Activated naive CD8-positive, alpha-beta T cell treated with anti-CD3 and anti-CD28 coated beads for 36 hours (primary cell): ENCODE measurements around the gene RAMACL. TPM values are rescaled to one million over a fixed set of nuclear protein-coding genes. Genes with fewer than 3 reads are reported as not detected.

Experiments used
- DNase-seq: peaks from one replicate; pipeline ENCODE4 v3.0.0; 2021
- H3K27ac Mint-ChIP-seq: one replicate; pipeline ENCODE4 v1.8.0; 2022; ENCODE audit warnings: mild to moderate bottlenecking, moderate library complexity, mixed read lengths
- H3K27me3 Mint-ChIP-seq: one replicate; pipeline ENCODE4 v1.8.0; 2022; ENCODE audit warnings: mild to moderate bottlenecking, mixed read lengths
- H3K36me3 Mint-ChIP-seq: one replicate; pipeline ENCODE4 v1.8.0; 2021; ENCODE audit warnings: mild to moderate bottlenecking, mixed read lengths
- H3K4me1 Mint-ChIP-seq: one replicate; pipeline ENCODE4 v1.8.0; 2021; ENCODE audit warnings: mixed read lengths
- H3K4me3 Mint-ChIP-seq: one replicate; pipeline ENCODE4 v1.8.0; 2022; ENCODE audit warnings: mild to moderate bottlenecking, moderate library complexity, mixed read lengths
- H3K9me3 Mint-ChIP-seq: one replicate; pipeline ENCODE4 v1.8.0; 2022; ENCODE audit warnings: mixed read lengths
- total RNA-seq, 2 experiments: library from RNA; stranded (reverse); gene quantifications; one replicate each; pipeline ENCODE4 v1.2.3, GENCODE V29; 2021

RAMACL gene
- total RNA-seq, 2 experiments from 2014 or later: 0.21 to 0.22 TPM

- Mint-ChIP-seq H3K4me3 (no peak overlapping the region), H3K9me3 (no peaks in the 10 kb centered on the region), H3K36me3 (no peaks in the 10 kb centered on the region), H3K27me3 (no peaks in the 10 kb centered on the region), H3K4me1 (no peaks in the 10 kb centered on the region), H3K27ac (no peak overlapping the region)
- no peak for DNase-seq
These were observed 23.6 kb upstream of the RAMACL start for GRCh38 chr6:166610069-166610468.

- no peak for DNase-seq
- no peaks in the 10 kb centered on the region for H3K27me3 Mint-ChIP-seq
- no peaks in the 10 kb centered on the region for H3K9me3 Mint-ChIP-seq
- no peak overlapping the region for H3K27ac Mint-ChIP-seq
- H3K4me3 Mint-ChIP-seq: no peak overlapping the region
- H3K36me3 Mint-ChIP-seq: no peaks in the 10 kb centered on the region
- H3K4me1 Mint-ChIP-seq: no peaks in the 10 kb centered on the region
These were observed 22.3 kb upstream of the RAMACL start for GRCh38 chr6:166608774-166609173.

DNA sequence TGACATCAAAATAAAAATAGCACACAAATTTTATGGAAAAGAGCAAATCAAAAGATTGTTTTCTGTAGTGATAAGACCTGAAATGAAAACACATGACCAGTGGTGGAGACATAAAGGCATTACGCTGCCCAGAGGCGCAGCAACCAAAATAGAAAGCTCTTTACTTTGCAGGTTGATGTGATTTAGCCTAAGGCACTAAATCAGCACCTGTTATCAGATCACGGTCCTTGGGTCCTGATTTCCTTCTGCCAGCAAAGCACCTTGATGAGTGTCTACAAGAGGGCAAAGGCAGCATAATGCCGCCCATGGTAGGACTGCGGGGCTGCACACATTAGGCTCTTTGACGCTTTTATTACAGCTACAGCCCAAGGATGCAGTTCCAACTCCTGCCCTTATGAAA lies 19.3 kb upstream of the RAMACL start:
- Mint-ChIP-seq H3K36me3 (peaks cover 3% of the 10 kb centered on the region), H3K4me3 (no peak overlapping the region), H3K9me3 (no peaks in the 10 kb centered on the region), H3K27me3 (no peaks in the 10 kb centered on the region), H3K4me1 (no peaks in the 10 kb centered on the region), H3K27ac (no peak overlapping the region)
- no peak for DNase-seq

DNA sequence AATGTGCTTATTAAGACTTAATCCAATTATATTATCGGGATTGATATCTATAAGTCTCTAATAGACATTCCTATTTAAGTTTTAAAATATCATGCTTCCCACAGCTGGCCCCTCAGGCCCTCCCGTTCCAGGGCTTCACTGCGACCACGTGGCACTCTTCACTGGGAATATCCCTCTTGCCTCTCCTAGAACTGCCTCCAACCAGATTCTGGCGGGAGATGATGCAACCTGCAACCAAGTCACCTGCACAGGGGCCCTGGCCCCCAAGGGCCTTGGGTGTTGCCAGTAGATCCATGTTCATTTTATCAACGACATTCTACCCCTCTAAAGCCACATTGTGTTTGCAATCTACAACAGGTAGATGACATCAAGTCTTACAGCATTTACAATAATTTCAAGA lies 18.4 kb upstream of the RAMACL start:
- Mint-ChIP-seq H3K9me3 (no peaks in the 10 kb centered on the region), H3K27me3 (no peaks in the 10 kb centered on the region), H3K4me3 (no peak overlapping the region), H3K4me1 (no peaks in the 10 kb centered on the region), H3K36me3 (peaks cover 3% of the 10 kb centered on the region), H3K27ac (no peak overlapping the region)
- DNase-seq: no peak

- no peaks in the 10 kb centered on the region for H3K9me3 Mint-ChIP-seq
These were observed 17.9 kb upstream of the RAMACL start for GRCh38 chr6:166604328-166604727.

DNA sequence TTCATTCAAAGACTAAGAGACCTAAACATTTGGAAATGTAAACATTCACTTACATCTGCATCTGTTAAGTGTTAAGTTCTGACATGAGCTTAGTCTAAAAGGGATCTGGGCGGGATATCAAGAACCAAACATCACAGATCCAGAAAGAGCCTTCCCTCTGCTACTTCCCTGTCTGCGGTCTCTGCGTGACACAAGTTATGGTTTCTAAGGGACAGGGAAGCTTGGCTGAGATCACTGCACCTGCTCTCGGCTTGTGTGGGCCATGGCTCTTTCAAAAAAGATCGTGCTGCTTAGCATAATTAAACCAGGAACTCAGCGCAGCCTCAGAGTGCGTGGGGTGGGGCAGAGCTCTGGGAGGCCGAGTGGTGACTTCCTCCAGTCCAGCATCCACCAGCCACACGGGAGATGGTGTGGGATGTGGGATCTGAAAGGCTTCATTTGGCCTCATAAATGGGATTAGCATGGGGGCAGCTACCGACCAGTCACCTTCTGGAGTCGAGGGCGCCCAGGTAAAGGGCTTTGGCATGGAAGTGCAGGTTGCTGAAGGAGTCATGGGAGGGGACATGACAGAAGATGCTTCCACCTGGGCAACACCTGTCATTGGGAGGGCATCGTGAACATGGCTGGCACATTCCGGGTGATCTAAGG lies 16.7 kb upstream of the RAMACL start:
- no peaks in the 10 kb centered on the region for H3K27me3 Mint-ChIP-seq
- H3K27ac Mint-ChIP-seq: no peak overlapping the region
- no peaks in the 10 kb centered on the region for H3K4me1 Mint-ChIP-seq
- H3K9me3 Mint-ChIP-seq: no peaks in the 10 kb centered on the region
- no peak for DNase-seq
- no peak overlapping the region for H3K4me3 Mint-ChIP-seq
- H3K36me3 Mint-ChIP-seq: peaks cover 3% of the 10 kb centered on the region

More at GRCh38 chr6:166604328-166604727, 17.9 kb upstream of the RAMACL start:
- Mint-ChIP-seq H3K4me1 (no peaks in the 10 kb centered on the region), H3K27me3 (no peaks in the 10 kb centered on the region), H3K27ac (no peak overlapping the region), H3K4me3 (no peak overlapping the region), H3K36me3 (peaks cover 3% of the 10 kb centered on the region)
- no peak for DNase-seq

GRCh38 chr6:166601956-166602355 lies 15.5 kb upstream of the RAMACL start:
- Mint-ChIP-seq H3K9me3 (no peaks in the 10 kb centered on the region), H3K4me3 (no peak overlapping the region), H3K4me1 (no peaks in the 10 kb centered on the region), H3K27ac (no peak overlapping the region), H3K36me3 (peaks cover 3% of the 10 kb centered on the region), H3K27me3 (no peaks in the 10 kb centered on the region)
- DNase-seq: no peak

DNA sequence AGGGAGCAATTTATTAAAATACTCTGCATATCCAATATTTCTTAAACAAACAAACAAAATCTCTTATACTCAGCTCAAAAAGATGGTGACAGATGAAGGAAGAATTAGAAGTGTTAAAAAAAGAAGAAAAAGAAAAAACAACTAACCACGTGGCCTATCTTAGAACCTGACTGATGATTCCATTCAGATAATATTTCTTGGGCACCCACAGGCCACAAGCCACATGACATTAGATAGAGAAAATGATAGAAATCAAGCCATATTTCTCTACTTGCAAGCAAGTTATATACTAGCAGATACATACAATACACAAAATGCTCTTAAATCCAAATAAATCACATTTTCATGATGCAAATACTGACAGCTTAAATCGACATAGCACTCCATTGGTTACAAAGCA lies 14.5 kb upstream of the RAMACL start:
- Mint-ChIP-seq H3K36me3 (peaks cover 3% of the 10 kb centered on the region), H3K4me1 (no peaks in the 10 kb centered on the region), H3K9me3 (no peaks in the 10 kb centered on the region), H3K4me3 (no peak overlapping the region), H3K27me3 (no peaks in the 10 kb centered on the region), H3K27ac (no peak overlapping the region)
- DNase-seq: no peak

GRCh38 chr6:166599205-166599604 lies 12.7 kb upstream of the RAMACL start:
- Mint-ChIP-seq H3K9me3 (no peaks in the 10 kb centered on the region), H3K27me3 (no peaks in the 10 kb centered on the region), H3K4me3 (no peak overlapping the region), H3K27ac (no peak overlapping the region), H3K4me1 (no peaks in the 10 kb centered on the region), H3K36me3 (peaks cover 3% of the 10 kb centered on the region)
- DNase-seq: no peak

DNA sequence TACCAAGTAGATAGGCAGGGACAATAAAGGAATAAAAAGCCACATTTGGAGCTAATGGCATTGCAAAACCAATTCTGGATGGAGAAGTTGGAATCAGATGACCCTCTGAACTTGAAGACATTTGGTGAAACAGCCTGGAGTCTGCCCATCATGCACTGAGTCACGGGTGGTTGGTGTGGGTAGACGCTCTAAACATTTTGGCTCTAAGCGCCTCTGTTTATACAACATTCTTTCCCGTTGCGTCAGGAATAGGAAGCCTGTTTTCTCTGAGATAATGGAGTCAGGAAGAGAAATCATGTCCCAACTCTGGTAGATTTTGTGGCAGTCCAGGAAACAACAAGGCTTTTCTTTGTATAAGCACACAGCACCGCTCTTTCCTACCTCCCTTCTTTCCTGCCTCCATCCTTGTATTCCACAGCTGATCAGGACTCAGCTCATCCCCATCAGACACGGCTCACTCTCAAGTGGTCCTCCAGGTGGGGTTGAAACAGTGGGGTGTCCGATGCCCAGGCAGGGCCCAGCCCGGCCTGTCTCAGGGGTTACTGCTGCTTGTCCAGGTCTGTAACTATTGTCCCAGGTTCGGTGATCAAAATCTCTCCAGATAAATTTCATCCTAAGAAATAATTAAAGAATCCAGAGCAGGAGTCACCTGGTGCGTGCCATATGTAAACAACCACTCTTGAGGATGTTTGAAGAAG lies 12.1 kb upstream of the RAMACL start:
- Mint-ChIP-seq H3K36me3 (peaks cover 3% of the 10 kb centered on the region), H3K4me3 (no peak overlapping the region), H3K4me1 (no peaks in the 10 kb centered on the region), H3K27ac (no peak overlapping the region), H3K27me3 (no peaks in the 10 kb centered on the region), H3K9me3 (no peaks in the 10 kb centered on the region)
- DNase-seq: no peak

DNA sequence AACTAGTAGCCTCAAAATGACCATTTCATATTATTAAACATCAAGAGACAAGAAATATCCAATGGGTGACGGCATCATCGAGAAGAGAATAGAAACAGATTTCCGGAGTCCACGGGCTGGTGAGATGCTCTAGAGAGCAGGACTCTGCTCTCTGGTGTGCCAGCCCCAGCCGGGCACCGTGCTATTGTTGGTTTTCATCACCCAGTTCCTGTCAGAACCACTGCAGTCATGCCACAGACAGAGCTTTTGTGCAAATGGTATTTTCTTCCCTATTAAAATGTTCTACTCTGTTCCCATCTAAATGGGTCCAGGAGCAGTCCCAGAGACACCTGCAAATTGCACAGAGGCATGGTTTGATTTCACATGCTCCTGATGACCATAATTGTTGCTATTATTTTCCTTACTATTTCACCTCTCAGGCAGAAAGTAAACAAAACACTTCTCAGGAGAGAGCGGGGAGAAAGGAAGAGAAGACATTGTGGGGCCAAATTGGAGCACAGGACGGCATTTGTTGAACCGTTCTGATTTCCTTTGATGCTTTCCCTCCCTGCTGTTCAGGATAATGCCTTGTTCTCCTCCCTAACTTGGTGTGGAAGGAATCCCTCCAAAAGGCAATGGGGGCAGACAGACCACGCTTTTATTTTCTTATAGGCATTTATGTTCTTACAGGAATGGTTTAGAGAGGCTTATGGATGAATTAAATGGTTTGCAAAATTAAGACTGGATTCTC lies 11.4 kb upstream of the RAMACL start:
- Mint-ChIP-seq H3K27me3 (no peaks in the 10 kb centered on the region), H3K4me1 (no peaks in the 10 kb centered on the region), H3K27ac (no peak overlapping the region), H3K9me3 (no peaks in the 10 kb centered on the region), H3K4me3 (no peak overlapping the region), H3K36me3 (peaks cover 3% of the 10 kb centered on the region)
- DNase-seq: no peak

- Mint-ChIP-seq H3K4me3 (no peak overlapping the region), H3K4me1 (no peaks in the 10 kb centered on the region), H3K36me3 (no peaks in the 10 kb centered on the region), H3K27me3 (no peaks in the 10 kb centered on the region), H3K27ac (no peak overlapping the region), H3K9me3 (no peaks in the 10 kb centered on the region)
- no peak for DNase-seq
These were observed 10.5 kb upstream of the RAMACL start for GRCh38 chr6:166596776-166597507.

GRCh38 chr6:166595949-166596348 lies 9.5 kb upstream of the RAMACL start:
- no peak overlapping the region for H3K27ac Mint-ChIP-seq
- no peaks in the 10 kb centered on the region for H3K9me3 Mint-ChIP-seq
- no peak for DNase-seq
- no peaks in the 10 kb centered on the region for H3K27me3 Mint-ChIP-seq
- no peaks in the 10 kb centered on the region for H3K4me1 Mint-ChIP-seq
- H3K4me3 Mint-ChIP-seq: no peak overlapping the region
- no peaks in the 10 kb centered on the region for H3K36me3 Mint-ChIP-seq

GRCh38 chr6:166595061-166595780 lies 8.7 kb upstream of the RAMACL start:
- Mint-ChIP-seq H3K36me3 (no peaks in the 10 kb centered on the region), H3K27ac (no peak overlapping the region), H3K27me3 (no peaks in the 10 kb centered on the region), H3K9me3 (no peaks in the 10 kb centered on the region), H3K4me1 (no peaks in the 10 kb centered on the region), H3K4me3 (no peak overlapping the region)
- DNase-seq: no peak
